Measurements from ENCODE around the gene RND2.

DNA sequence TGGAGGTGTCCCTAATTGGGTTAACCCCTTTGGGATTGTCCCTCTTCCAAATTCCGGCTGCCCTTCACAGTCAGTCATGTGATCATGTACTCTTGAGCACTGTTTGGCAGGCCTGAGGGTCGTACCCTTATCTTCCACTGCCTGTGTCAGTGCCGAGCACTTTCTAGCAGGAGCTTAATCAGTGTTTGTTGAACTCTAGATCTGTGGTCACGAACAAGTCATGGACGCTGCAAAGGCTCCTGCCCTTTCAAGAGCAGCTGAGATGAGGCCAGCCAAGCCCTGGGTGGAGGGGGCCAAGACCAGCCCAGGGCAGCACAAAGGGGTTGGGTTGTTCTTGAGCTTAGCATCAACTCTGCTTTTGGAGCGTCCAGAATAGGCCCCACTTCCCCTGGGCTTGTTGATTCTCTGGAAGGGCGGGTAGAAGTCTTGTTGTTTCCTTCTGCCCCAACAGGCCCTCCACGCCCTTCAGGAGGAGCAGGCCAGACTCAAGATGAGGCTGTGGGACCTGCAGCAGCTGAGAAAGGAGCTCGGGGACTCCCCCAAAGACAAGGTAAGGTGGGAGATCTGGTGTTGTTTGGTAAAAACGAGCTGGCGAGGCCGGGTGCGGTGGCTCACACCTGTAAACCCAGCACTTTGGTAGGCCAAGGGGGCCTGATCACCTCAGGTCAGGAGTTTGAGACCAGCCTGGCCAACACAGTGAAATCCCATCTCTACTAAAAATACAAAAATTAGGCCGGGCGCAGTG lies 13.1 kb upstream of the RND2 start:
- TF ChIP-seq, protein P1, sequence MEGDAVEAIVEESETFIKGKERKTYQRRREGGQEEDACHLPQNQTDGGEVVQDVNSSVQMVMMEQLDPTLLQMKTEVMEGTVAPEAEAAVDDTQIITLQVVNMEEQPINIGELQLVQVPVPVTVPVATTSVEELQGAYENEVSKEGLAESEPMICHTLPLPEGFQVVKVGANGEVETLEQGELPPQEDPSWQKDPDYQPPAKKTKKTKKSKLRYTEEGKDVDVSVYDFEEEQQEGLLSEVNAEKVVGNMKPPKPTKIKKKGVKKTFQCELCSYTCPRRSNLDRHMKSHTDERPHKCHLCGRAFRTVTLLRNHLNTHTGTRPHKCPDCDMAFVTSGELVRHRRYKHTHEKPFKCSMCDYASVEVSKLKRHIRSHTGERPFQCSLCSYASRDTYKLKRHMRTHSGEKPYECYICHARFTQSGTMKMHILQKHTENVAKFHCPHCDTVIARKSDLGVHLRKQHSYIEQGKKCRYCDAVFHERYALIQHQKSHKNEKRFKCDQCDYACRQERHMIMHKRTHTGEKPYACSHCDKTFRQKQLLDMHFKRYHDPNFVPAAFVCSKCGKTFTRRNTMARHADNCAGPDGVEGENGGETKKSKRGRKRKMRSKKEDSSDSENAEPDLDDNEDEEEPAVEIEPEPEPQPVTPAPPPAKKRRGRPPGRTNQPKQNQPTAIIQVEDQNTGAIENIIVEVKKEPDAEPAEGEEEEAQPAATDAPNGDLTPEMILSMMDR (IDR thresholded peaks at IDR 0.05): no peak
- no peak for TF ChIP-seq POLR2A (IDR thresholded peaks at IDR 0.05)

All from esophagus squamous epithelium (tissue), 4 donors.